Brain microvascular endothelial cell (primary cell): ENCODE data around the gene GTF3C5.

ENCODE experiments used
- DNase-seq: peaks from one replicate; pipeline ENCODE4 v3.0.0-alpha.2; 2020
- H3K27ac ChIP-seq: fragments of 250-450 bp; sonication (Bioruptor Pico); 2 replicates; pipeline ENCODE4 v1.5.1; 2020; ENCODE audit warnings: mild to moderate bottlenecking, moderate library complexity
- H3K27me3 ChIP-seq: fragments of 250-450 bp; sonication (Bioruptor Pico); replicated peaks from 2 replicates; pipeline ENCODE4 v1.5.1; 2020; ENCODE audit warnings: mild to moderate bottlenecking
- H3K36me3 ChIP-seq: fragments of 250-450 bp; sonication (Bioruptor Pico); replicated peaks from 2 replicates; pipeline ENCODE4 v1.5.1; 2020; ENCODE audit warnings: mild to moderate bottlenecking
- H3K4me3 ChIP-seq: 2 replicates; pipeline ENCODE4 v1.5.1; 2011; ENCODE audit warnings: low read depth, mild to moderate bottlenecking, control low read depth, low read length, moderate library complexity
- CTCF ChIP-seq: IDR thresholded peaks from 2 replicates; pipeline ENCODE4 v1.5.1; 2011; ENCODE audit warnings: low read depth, mild to moderate bottlenecking, moderate library complexity, low read length, control low read depth, inconsistent platforms; ENCODE audit errors: missing control alignments
- in situ Hi-C: cut with HindIII; loops from 2 replicates; pipeline ENCODE4 v1.10.0; 2017; ENCODE audit warnings: low sequenced_read_pairs, low pct_ligation_motif_present

Gene GTF3C5

GRCh38 chr9:133023117-133023890, 7.5 kb upstream of the GTF3C5 start:
- Histone ChIP-seq H3K4me3 (no peak overlapping the region), H3K27ac (no peak overlapping the region), H3K36me3 (no peaks in the 10 kb centered on the region), H3K27me3 (no peaks in the 10 kb centered on the region)
- in situ Hi-C loops: no loop called here
- no peak for DNase-seq
- TF ChIP-seq CTCF: no peak

- TF ChIP-seq CTCF: no peak
- Histone ChIP-seq H3K27ac (no peak overlapping the region), H3K36me3 (no peaks in the 10 kb centered on the region), H3K27me3 (no peaks in the 10 kb centered on the region), H3K4me3 (no peak overlapping the region)
- DNase-seq: no peak
- in situ Hi-C loops: loop anchor here (25.0 kb wide), 1 partner anchor 111 kb away; no protein-coding TSS in a partner anchor
Observed at GRCh38 chr9:133026426-133026825, 4.4 kb upstream of the GTF3C5 start.

GRCh38 chr9:133027134-133027533, 3.7 kb upstream of the GTF3C5 start:
- TF ChIP-seq CTCF: no peak
- in situ Hi-C loops: loop anchor here (25.0 kb wide), 1 partner anchor 110 kb away; no protein-coding TSS in a partner anchor
- Histone ChIP-seq H3K27me3 (no peaks in the 10 kb centered on the region), H3K36me3 (no peaks in the 10 kb centered on the region), H3K27ac (no peak overlapping the region), H3K4me3 (no peak overlapping the region)
- DNase-seq: no peak

GRCh38 chr9:133028221-133028620, 2.6 kb upstream of the GTF3C5 start:
- no peaks in the 10 kb centered on the region for H3K36me3 ChIP-seq
- in situ Hi-C loops: loop anchor here (25.0 kb wide), 1 partner anchor 109 kb away; no protein-coding TSS in a partner anchor
- H3K4me3 ChIP-seq: no peak overlapping the region
- no peak overlapping the region for H3K27ac ChIP-seq
- no peaks in the 10 kb centered on the region for H3K27me3 ChIP-seq
- no peak for DNase-seq
- TF ChIP-seq CTCF: no peak

- H3K27ac ChIP-seq: peak overlapping the region; percentile 70
- no peak for TF ChIP-seq CTCF
- no peaks in the 10 kb centered on the region for H3K27me3 ChIP-seq
- no peak for DNase-seq
- peak overlapping the region; percentile 94 for H3K4me3 ChIP-seq
- no peaks in the 10 kb centered on the region for H3K36me3 ChIP-seq
- in situ Hi-C loops: loop anchor here (25.0 kb wide), 1 partner anchor 107 kb away; no protein-coding TSS in a partner anchor
Observed at GRCh38 chr9:133029994-133030316, 842 bp upstream of the GTF3C5 start.

- Histone ChIP-seq H3K27me3 (no peaks in the 10 kb centered on the region), H3K36me3 (no peaks in the 10 kb centered on the region), H3K27ac (peak overlapping the region; percentile 87), H3K4me3 (peak overlapping the region; percentile 94)
- in situ Hi-C loops: loop anchor here (25.0 kb wide), 1 partner anchor 106 kb away; no protein-coding TSS in a partner anchor
- TF ChIP-seq CTCF: no peak
- no peak for DNase-seq
Observed at GRCh38 chr9:133031130-133031422, 279 bp downstream of the GTF3C5 start.
